Measurements from ENCODE around the gene DNASE1.

DNA sequence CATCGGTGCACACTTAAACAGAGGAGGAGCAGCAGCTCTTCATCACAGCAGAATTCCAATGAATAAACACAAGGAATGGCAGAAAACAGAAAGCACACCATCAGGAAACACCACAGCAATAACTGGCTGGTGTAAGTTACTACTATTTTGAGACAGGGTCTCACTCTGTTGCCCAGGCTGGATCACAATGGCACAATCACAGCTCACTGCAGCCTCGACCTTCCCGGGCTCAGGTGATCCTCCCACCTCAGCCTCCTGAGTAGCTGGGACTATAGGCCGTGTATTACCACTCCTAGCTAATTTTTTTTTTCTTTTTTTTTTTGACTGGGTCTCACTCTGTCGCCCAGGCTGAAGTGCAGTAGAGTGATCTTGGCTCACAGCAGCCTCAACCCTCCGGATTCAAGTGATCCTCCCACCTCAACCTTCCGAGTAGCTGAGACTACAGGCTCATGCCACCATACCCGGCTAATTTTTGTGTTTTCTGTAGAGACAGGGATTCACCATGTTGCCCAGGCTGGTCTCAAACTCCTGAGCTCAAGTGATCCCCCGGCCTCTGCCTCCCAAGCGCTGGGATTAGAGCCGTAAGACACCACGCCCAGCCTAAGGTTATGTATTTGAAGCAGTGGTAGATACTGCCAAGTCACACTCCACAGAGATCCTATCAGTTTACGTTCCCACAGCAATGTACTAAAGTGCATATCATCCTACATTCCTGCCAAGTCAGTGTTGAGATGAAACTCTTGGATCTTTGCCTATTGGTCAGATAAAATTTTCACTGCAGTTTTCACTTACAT is 42.1 kb downstream of the DNASE1 start:
- TF ChIP-seq, protein P1, sequence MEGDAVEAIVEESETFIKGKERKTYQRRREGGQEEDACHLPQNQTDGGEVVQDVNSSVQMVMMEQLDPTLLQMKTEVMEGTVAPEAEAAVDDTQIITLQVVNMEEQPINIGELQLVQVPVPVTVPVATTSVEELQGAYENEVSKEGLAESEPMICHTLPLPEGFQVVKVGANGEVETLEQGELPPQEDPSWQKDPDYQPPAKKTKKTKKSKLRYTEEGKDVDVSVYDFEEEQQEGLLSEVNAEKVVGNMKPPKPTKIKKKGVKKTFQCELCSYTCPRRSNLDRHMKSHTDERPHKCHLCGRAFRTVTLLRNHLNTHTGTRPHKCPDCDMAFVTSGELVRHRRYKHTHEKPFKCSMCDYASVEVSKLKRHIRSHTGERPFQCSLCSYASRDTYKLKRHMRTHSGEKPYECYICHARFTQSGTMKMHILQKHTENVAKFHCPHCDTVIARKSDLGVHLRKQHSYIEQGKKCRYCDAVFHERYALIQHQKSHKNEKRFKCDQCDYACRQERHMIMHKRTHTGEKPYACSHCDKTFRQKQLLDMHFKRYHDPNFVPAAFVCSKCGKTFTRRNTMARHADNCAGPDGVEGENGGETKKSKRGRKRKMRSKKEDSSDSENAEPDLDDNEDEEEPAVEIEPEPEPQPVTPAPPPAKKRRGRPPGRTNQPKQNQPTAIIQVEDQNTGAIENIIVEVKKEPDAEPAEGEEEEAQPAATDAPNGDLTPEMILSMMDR (IDR thresholded peaks at IDR 0.05; ENCODE audit: low read length), result no peak
- TF ChIP-seq EZH2 (optimal IDR thresholded peaks at IDR 0.05; ENCODE audit: low read depth, low read length), result no peak
